Body of pancreas (tissue), 4 donors: ENCODE data around the gene DOK6.
"Not testable (repeated sequence)": the region's sequence is repeated elsewhere in the genome, so short reads cannot be mapped to it uniquely, and the experiment has no call there.

ENCODE experiments used
- POLR2A ChIP-seq, 3 donors: fragments of 450-650 bp; IDR thresholded peaks; one replicate each; pipeline ENCODE4 v1.6.1; 2016; ENCODE audit warnings: antibody characterized with exemption in 3 of 3, mild to moderate bottlenecking in 2 of 3
- TF ChIP-seq, protein P1 (sequence below), 7 experiments: fragments of 450-650 bp in 4 of 7; fragments of 200-600 bp in 3 of 7; sonication (generic) in 3 of 7; IDR thresholded peaks; one replicate each; pipeline ENCODE4 v1.5.1; 2016 to 2019; ENCODE audit warnings: antibody characterized with exemption in 7 of 7

DNA sequence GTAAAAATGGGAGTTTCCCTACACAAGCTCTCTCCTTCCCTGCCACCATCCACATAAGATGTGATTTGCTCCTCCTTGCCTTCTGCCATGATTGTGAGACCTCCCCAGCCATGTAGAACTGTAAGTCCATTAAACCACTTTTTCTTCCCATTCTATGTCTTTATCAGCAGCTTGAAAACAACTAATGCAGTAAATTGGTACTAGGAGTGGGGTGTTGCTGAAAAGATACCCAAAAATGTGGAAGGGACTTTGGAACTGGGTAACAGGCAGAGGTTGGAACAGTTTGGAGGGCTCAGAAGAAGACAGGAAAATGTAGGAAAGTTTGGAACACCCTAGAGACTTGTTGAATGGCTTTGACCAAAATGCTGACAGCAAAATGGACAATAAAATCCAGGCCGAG lies 40.9 kb upstream of the DOK6 start:
- TF ChIP-seq, protein P1, sequence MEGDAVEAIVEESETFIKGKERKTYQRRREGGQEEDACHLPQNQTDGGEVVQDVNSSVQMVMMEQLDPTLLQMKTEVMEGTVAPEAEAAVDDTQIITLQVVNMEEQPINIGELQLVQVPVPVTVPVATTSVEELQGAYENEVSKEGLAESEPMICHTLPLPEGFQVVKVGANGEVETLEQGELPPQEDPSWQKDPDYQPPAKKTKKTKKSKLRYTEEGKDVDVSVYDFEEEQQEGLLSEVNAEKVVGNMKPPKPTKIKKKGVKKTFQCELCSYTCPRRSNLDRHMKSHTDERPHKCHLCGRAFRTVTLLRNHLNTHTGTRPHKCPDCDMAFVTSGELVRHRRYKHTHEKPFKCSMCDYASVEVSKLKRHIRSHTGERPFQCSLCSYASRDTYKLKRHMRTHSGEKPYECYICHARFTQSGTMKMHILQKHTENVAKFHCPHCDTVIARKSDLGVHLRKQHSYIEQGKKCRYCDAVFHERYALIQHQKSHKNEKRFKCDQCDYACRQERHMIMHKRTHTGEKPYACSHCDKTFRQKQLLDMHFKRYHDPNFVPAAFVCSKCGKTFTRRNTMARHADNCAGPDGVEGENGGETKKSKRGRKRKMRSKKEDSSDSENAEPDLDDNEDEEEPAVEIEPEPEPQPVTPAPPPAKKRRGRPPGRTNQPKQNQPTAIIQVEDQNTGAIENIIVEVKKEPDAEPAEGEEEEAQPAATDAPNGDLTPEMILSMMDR (IDR thresholded peaks at IDR 0.05), result not testable (repeated sequence)
- not testable (repeated sequence) for TF ChIP-seq POLR2A (IDR thresholded peaks at IDR 0.05)
